Right renal pelvis (tissue), 4 donors: ENCODE data around the gene PODXL2. TPM values are rescaled to one million over a fixed set of nuclear protein-coding genes. Genes with fewer than 3 reads are reported as not detected.
A peak's percentile ranks its signal among the peaks of the same experiment; 100 is the strongest.

ENCODE experiments used
- DNase-seq, 4 donors: peaks; one replicate each; pipeline ENCODE4 v3.0.0-alpha.2; 2013; ENCODE audit warnings: low read depth in 4 of 4, low spot score in 3 of 4, missing footprints in 1 of 4
- polyA plus RNA-seq, 4 donors: library from polyadenylated mRNA; unstranded; fragments of 120-200 nt; gene quantifications; one replicate each; pipeline ENCODE4 v1.2.1, GENCODE V29; 2013; ENCODE audit not compliant: insufficient read length in 4 of 4

The PODXL2 gene
- polyA plus RNA-seq, 4 donors, result 44.5 to 62.0 (median 49.1) TPM

DNA sequence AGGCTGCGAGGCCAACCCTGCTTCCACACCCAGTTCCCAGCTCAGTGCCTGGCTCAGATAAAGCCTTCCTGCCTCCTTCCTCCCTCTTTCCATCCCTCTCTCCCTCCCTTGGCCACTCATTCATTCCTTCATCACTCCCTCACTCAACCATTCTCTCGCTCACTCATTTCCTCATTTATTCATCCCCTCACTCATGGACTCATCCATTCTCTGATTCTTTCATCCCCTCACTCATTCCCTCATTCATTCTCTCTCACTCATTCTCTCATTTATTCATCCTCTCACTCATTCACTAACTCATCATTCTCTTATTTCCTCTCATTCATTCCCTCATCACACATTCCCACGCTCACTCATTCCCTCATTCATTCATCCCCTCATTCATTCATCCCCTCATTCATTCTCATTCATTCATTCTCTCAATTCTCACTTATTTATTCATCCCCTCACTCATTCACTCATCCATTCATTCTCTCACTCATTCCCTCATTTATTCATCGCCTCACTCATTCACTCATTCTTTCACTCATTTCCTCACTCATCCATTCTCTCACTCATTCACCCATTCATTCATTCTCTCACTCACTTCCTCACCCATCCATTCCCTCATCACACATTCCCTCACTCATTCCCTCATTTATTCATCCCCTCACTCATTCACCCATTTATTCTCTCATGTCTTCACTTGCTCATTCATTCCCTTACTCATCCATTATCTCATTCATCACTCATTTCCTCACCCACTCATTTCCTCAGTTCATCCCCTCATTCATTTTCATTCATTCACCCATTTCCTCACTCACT, 56.9 kb downstream of the PODXL2 start:
- DNase-seq, result no peak

DNA sequence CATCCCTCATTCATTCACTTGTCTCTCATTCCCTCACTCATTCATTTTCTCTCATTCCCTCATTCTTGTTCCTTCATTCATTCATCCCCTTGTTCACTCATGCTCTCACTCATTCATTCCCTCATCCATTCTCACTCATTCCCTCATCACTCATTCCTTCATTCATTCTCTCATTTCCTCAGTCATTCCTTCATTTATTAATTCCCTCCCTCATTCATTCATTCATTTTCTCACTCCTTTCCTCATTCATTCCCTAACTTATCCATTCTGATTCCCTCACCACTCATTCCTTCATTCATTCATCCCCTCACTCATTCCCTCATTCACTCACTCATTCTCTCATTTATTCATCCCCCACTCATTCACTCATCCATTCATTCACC, 57.5 kb downstream of the PODXL2 start:
- DNase-seq, result no peak

DNA sequence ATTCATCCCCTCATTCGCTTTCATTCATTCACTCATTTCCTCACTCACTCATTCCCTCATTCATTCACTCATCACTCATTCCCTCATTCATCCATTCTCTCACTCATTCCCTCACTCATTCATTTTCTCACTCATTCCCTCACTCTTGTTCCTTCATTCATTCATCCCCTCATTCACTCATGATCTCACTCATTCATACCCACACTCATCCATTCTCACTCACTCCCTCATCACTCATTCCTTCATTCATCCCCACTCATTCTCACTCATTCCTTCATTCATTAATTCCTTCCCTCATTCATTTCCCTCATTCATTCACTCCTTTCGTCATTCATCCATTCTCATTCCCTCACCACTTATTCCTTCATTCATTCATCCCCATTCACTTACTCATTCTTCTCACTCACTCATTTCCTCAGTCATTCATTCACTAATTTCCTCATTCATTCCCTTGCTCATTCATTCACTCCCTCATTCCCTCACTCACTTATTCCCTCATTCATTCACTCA, 58.3 kb downstream of the PODXL2 start:
- no peak for DNase-seq

DNA sequence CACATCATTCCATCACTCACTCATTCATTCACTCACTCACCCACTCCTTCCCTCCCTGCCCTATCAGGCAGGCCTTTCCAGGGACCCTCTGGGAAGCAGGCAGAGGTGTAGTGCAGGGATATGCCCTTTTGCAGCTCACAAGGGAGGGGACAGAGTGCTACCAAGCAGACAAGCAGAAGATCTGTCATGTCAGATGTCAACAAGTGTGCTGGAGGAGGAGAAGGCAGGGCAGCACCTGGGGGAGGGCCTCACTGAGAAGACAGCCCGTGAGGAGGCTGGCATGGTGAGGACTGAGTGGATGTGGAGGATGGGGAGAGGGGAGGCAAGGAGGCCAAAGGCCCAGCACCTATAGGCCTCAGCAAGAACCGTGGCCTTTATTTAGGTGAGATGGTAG, 59.0 kb downstream of the PODXL2 start:
- DNase-seq, result no peak

DNA sequence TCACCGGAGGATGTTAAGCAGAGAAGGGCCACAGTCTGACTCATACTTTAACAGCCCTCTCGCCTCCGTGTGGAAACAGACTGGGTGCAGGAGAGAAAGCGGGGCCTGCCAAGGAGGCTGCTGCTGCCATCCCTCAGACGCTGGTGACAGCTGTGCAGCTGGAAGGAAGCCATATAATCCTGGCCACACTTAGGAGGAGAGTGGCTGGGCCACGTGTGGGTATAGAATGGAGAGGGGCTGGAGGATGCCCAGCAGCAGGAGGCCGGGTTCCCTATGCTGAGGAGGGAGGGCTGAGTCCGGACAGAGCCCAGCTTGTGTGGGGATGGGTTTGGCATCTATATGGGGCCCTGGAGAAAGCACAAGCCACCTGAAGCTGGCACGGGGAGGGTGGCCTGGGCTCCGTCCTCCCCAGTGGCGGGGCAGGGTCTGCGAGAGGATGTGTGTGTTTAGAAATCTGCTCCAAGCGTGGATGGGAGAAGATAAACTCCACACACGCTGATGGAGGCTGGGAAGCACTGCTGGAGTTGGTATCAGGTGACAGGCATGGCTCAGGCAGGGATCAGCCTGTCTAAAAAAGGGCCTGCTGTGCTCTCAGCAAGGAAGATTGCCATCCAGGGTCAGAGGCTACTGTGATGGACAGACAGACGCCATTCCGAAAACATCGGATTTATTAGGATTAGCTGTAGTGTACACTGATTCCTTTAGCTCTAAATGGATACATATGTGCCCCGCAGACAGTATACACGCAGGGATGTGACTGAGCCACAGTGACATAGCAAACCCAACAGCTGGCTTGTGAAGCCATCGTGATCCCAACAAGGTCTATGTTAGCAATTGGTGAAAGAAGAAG, 59.7 kb downstream of the PODXL2 start:
- DNase-seq, result no peak

DNA sequence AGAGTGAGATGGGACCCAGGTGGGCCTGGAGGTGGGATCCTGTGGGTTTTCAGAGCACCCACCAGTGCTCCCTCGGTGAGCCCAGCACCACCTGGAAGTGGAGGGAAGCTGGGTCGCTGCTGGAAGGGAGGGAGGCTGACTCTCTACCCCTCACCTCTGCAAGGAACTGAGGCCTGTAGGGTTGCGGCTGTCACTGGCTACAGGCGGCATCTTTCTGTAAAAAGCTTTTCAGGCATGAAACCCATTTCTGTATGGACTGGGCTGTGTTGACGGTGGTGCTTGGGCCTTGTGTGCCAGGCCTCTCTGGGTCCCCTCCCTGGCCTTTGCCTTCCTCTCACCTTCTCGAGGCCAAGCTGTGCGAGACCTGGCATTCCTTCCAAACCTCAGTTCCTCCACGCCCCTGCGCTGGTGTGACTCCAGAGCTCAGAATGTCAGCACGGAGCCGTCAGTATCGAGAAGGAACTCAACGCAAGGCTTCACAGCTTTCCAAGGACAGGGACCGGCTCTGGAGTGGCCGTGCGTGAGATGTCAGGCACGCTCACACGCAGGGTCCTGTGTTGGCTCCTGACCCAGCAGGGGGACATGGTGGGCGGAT, 60.4 kb downstream of the PODXL2 start:
- DNase-seq, result no peak

DNA sequence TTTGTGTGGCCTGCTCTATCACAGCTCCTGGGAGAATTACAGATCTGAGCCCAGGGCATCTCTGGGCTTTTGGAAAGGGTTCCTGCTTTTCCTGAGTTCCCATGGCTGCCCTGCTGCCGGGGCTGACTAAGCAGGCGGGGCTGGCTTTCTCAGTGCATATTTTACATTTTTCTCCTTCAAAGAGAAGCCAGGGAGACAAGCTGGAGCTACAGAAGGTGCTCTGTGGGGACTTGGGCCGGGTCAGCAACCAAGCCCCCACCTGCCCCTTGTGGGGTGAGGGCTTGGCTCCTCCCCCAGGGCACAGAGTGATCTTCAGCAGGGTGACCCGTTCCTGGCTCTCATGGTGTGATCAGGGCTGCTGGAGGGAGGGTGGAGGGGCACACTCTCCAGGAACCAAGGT, 61.1 kb downstream of the PODXL2 start:
- no peak for DNase-seq

DNA sequence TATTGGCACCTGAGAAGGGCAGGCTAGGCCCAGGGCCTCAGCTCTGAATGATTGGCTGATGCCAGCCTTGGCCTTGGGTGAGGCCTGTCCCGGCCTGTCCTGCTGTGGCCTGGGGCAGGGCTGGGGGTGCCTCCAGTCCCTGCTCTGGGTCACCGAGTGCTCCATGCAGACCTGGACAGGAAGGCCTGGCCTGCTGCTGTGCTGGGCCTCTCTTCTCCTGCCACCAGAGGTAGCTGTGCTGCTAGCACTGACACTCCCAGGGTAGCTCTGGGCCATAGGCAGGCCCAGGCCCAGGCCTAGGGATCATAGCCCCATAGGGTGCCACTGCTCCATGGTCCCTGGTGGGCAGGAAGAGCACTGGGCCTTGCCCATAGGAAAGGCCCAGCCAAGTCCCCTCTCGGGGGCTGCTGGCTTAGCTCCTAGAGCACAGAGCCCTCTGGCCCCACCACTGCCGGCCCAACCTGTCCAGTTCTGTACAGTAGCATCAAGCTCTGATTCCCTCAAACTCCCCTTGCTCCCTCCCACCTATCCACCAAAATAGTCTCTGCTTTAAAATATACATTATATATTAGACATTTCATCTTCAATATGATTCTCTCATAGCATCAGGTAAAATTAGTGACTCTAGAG, 62.0 kb downstream of the PODXL2 start:
- no peak for DNase-seq

DNA sequence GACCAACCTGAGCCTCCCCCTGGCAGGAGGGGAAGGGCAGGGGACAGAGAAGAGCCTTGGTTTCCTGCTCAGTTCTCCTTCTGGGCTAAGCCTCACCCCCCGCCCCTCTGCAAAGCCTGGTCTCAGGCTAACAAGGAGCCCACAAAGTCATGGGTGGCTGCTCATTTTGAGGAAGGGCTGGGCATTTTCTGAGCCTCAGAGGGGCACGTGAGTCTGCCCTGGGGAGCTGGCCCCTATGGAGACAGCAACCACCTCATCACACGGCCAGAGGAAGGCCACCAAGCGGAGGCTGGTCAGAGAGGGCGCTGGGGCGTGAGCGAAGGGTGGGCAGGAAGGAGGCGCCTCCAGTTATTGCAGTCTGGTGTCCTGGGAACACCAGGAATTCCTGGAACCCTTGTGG, 62.5 kb downstream of the PODXL2 start:
- DNase-seq, result no peak

DNA sequence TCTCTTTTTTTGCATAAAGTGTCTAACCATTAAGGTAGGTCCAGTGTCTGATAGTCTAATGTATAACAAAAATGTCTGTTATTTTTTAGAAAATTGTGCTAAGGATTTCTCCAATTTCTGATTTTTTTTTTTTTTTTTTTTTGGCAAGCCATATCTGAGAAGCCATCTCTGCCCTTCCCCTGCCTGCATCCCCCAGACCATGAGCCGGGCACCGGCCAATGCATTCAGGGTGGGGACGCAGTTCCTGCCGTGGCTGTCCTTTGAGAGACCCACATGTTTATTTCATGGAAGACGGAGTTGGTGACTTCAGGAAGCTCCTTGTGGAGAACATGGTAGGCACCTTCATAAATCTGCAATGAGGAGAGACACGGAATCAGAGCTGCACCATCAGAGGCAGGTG, 63.0 kb downstream of the PODXL2 start:
- DNase-seq, result no peak

DNA sequence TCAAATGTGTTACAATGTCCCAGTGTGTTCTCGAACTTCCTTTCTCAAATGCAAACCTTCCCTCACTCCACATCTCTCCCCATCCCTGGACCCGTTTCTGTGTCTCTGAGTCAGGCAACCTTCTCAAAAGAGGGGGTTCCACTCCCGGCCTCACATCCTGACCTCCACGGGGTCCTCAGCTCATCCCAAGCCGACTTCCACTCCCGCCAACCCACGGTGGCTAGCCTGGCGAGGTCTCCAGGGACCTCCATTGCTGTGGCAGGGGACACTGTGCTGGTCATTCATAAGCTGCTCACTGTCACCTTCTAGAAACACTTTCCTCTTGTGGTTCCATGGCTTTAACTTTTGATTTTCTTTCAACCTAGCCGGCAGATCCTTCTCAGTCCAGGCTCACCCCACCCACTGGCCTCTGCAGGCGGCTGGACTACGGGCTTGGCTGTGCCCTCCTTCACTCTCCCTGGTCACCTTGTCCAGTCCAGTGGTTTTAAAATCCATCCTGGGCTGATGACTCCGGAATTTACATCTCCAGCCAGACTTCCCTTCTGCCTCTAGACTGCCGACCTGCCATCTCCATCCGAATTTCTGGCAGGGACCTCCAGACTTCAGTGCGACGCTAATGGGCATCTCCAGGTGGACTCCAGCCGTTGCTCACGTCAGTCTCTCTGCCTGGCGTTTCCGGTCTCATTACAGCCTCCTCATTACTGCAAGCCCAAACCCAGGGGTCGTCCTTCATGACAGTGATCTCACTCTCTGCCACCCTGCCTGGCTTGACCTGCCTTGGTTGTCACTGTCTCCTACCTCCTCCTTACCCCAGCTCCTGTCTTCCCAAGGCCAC, 63.7 kb downstream of the PODXL2 start:
- DNase-seq, result no peak

DNA sequence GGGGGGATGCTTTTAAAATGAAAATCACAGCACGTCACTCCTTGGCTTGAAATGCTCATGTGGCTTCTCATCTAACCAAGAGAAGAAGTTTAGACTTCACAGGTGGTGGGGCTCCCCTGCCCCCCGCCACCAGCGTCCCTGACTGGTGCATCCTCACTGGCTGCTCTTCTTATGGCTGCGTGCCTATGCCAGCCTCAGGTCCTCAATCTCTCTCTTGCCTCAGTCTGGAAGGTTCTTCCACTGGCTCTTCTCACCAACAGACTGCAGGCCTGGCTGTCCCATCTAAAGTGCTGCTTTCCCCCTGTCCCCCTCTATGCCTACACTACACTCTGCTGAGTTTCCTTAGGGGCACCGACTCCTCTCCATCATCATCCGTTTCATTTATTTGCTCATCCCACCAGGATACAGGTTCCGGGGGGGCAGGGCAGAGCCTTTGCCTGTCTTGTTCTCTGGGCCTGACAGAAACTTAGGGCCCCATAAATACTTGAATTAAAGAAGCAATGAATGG, 64.4 kb downstream of the PODXL2 start:
- no peak for DNase-seq

DNA sequence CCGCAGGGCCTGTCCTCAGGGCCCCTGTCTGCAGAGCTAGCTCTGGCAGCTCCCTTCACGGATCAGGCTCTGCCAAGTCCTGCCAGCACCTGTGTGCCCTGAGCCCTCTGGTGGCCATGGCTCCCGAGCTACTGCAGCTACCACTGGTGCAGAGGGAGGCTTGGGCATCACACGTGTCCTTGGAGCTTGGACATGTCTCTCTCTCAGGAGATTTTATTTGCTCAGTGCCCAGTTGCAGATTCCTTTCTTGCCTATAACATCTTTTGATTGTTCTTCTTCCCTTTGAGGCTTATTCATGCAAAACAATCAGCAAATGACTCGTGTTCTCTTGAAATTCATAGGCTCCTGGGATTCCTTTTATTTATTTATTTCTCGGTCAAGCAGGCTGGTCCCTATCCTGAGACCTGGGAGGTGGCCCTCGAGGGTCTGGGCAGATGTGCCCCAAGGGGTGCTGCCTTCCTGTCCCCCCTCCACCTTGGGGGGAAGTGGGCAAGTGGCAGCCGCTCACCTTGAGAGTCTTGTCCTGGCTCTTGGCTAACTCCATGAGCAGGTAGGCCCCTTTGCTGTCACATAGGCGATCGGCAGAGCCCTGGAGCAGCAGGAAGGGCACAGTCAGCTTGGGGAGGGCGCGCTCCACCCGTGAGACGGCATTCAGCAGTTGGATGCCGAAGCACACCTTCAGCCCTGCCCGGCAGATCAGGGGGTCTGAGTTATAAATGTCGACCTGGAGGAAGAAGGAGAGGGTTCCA, 65.7 kb downstream of the PODXL2 start:
- no peak for DNase-seq

DNA sequence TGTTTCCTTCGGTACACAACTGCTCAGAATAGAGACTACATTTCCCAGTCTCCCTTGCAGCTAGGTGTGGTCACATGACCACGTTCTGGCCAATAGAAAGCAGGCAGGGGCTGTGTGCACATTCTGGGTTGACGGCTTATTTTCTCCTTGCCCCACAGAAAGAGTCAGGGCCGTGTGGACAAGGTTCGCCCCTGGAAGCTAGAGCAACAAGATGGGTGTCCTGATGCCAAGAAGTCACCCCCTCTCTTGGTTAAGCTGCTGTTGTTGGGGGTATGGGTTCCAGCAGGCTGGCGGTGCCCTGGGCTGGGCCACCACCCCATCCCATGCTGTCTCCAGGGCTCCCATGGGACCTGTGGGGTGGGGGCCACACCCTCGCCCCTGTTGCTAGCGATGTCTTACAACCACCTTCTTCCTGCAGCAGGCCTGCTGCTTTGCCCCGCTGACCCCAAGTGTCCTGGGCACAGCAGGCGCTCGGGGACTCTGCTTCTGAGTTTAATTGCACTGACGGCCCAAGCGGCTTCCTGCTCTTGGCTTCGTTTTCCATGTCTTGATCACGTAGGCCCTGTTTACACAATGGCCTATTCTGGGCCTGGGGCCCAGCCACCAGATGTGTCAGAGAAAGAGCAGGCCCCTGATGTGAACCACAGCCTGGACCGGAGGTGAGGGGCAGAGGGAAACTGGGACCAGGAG, 68.7 kb downstream of the PODXL2 start:
- DNase-seq, result peak in 3 of 4 donors; percentile 49 to 58 (median 57)

DNA sequence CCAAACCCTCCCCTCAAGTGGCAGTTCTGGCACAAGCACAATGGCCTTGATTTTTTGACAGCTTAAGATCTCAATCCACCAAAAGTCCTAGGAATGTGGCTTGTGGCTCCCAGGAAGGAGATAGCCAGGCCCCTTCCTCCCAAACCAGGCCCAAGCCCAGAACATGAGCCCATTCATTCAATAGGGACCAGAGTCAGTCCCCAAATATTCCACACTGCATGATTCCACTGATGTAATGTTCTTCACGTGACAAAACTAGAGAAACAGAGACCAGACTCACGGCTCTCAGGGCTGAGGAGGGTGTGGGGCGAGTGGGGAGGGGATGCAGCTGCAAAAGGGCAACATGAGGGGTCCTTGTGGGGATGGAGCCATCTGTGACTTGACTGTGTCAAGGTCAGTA, 69.3 kb downstream of the PODXL2 start:
- DNase-seq, result no peak

DNA sequence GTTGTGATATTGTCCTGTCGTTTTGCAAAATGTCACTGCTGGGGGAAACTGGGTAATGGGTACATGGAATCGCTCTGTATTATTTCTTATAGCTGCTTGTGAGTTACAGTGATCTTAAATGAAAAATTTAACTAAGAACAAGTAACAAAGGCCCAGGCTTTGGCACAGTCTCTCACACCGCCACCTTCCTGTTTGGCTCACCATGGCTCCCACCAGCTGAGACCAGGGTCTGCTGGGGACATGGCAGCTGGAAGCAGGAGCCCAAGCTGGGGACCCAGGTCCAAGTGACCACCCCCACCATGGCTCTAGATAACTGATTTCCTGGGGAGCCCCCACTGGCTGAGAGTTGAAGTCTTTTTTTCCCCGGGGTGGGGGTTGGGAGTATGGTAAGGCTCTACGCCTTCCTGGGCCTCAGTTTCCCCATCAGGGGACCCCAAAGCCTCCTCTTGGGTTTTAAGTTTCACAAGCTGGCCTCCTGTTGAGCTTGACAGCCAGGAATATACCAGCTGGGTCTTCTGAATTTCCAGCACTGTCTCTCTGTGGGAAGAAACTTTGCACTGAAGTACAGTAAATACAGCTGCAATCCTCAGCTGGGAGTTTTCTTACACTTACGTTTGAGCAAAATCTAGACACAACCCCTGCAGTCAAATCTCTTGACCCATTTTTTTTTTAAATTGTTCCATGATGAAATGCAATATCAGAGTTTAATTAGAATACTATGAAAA, 69.9 kb downstream of the PODXL2 start:
- DNase-seq, result no peak

DNA sequence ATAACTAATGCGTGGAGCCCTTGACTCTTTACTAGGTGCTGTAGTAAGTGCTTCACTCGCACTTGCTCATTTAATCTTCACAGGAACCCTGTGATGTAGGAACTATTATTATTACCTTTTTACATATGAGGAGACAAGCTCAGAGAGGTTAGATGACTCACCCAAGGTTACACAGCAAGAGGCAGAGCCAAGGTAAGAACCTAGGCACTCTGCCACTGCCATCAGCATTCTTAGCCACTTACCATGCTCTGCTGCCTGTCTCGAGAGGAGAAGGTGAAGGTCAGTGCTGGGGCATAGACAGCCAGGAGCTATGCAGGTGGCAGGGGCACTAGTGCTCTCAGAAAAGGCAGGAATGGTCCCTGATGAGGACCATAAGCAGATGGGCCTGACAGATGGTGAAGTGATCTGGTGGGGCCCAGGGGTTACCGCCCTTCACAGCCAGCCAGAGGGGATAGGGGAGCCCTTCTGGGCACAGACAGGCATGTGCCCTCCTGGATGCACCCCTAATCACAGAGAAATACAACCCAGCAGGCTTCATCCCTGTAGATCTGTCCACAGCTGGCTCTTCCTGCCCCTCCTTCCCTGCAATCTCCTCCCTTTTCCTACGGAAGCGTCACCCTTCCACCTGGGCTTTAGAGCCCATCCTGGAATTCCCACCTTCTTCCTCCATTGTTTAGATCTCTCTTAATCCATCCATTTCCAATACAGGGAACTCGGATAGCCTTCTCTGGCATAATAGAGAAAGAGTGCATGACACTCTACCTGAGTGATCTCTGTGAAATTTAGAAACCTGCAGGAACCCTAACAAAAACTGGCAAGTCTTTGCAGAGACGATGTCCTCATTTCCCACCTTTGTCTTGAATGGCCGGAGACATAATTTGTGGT, 70.7 kb downstream of the PODXL2 start:
- no peak for DNase-seq
